NCI-H2196 treated with DMSO at 0.1 percent for 48 hours (cell line): Measurements from ENCODE around the gene LEMD1.

Source experiments
- DNase-seq: peaks from one replicate; lab custom pipeline; 2025; ENCODE audit not compliant: unreplicated experiment; lab: John Stamatoyannopoulos, UW

LEMD1 gene

GRCh38 chr1:205357567-205357966 is 64.3 kb downstream of the LEMD1 start:
- no peak for DNase-seq

DNA sequence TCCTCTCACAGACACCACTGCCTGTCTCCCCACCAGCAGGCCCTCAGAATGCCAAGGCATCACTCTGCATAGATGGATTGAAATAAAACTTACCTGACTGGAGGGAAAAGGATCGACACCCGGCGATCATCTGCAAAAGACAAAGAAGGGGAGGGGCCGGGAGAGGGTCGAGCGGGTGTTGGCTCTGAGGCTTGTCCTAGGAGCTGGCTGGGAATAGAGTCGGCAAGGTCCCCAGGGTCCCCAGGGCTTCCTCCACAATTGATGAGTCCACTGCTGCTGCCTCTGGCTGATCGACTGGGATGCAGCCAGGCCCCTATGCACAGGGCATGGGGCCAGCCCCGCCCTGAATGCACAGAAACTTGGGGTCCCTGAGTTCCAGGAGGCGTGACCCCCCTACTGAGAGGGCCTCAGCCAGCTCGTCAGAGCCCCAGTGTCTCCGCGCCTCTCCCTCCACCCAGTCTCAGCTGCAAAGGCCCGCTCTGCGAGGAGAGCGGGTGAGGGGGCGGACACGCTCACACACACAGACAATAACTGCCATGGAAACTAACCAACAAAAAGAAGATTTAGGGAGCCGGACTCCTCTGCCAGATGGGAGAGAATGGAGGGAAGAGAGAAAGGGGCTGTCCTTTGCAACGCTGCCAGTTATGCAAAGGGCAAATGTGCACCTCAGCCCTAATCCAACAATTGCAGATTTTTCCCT is 65.3 kb downstream of the LEMD1 start, which contains the start of gene KLHDC8A:
KLHDC8A (minus strand) TSS at position 483 of the 700 bp plus-strand sequence. CDS start 13,318 bp downstream, outside the sequence.
- DNase-seq, result no peak

GRCh38 chr1:205355075-205355453 is 66.8 kb downstream of the LEMD1 start:
- DNase-seq, result peak; percentile 65

- peak; percentile 57 for DNase-seq
Observed at GRCh38 chr1:205354259-205355074, 67.4 kb downstream of the LEMD1 start.

DNA sequence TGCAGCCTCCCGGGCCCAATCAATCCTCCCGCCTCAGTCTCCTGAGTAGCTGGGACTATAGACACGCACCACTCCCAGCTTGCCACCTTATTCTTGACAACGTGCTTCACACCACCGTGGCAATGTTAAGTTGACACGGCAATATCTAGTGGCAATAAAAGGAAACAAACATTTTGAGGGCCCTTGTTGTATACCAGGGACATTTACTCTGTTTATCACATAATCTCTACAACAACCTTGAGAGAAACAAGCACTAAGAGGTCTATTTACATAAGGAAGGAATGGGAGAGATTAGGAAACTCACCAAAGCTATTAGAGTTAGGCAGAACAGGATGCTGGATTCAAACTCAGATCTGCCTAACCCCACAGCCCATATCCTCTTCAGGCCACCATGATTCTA is 68.2 kb downstream of the LEMD1 start:
- DNase-seq, result no peak

- no peak for DNase-seq
Observed at GRCh38 chr1:205353191-205353590, 68.7 kb downstream of the LEMD1 start.

GRCh38 chr1:205351984-205352713 is 69.7 kb downstream of the LEMD1 start:
- DNase-seq, result peak; percentile 76

DNA sequence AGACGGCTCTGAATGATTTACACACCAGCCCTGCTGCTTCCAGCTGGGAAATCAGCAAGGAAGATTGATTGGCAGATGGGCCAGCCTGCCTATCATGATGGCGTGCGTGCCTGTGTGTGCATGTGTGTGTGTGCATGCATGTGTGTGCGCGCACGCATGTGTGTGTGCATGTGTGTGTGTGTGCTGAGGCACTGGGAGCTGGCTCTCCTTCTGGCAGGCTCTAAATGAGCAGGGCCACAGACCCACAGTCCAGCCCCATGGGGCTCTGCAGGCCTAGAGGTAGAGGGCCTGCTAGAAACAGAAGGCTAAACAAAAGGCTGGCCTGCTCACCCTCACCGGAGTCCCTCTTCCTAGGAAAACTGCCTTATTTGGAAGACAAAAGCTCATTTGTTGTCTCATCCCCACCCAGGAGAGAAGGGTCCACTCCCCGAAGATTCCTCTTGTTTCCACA is 71.1 kb downstream of the LEMD1 start:
- DNase-seq, result no peak

- no peak for DNase-seq
Observed at GRCh38 chr1:205350124-205350523, 71.7 kb downstream of the LEMD1 start.

DNA sequence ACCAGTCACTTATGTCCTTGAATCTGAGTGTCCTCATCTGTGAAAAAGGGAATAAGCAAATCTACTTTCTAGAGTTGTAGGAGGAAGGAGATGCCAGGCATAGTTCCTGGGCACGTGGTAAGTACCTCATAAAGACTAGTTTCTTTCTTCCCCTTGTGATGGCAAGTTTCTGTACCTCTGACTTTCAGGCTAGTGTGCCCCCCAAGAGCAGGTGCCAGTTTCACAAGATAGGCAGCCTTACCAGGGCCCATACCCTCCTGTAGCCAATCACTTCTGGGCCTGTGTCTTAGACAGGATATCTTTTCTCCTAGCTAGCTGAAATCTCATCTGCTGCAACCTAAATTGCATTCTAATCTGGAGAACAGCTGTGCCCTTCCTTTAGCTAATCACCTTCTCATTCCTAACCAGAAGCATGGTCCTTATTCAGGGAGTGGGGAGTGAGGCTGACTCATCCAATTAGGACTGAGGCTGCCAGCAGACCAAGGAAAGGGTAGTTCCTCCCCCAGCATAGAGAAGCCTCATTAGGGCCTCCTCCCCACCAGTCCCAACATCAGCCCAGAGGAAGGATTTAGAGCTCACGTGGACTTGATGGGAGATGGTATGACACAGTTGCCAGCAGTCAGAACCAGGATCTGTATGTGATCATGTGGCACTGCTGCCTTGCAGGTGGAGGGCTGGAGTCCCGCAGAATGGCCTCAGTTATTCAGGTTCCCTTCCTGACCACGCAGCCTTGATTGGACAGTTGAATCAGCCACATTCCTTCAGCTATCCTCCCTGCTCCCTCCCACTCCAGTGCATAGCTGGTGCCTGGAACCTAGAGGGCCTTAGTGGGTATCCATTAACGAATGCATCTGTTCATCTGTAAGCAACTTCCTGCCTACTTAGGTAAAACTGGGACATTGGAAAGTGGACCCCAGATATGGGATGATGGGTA is 73.0 kb downstream of the LEMD1 start:
- no peak for DNase-seq

DNA sequence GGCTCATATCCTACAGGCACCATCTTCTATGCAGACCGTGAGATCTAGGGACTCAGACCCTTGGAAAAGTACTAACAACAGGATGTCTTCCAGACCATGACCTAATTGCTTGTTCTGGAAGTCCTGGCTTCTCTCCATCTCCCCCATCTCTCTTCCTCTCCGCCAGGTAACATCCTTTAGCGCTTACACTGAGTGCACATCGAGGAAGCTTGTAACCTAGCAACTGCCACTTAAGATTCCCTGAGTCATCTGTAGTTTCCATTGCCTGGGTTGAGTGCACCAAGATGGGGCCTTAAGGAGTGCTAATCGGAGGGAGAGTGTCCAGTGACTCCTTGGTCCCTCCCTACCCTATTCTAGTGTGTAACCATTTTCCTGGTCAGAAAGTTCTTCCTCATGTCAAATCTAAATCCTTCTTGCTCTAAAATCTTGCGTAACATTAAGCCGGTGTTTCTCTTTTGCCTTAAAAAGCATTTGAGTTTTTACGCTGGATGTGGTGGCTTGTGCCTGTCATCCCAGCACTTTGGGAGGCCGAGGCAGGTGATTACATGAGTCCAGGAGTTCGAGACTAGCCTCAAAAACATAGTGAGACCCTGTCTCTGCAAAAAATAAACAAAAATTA is 74.8 kb downstream of the LEMD1 start:
- no peak for DNase-seq

GRCh38 chr1:205345761-205346160 is 76.1 kb downstream of the LEMD1 start:
- DNase-seq, result no peak

GRCh38 chr1:205344066-205344928 is 77.6 kb downstream of the LEMD1 start:
- DNase-seq, result peak; percentile 40

GRCh38 chr1:205343431-205344065 is 78.3 kb downstream of the LEMD1 start:
- no peak for DNase-seq

DNA sequence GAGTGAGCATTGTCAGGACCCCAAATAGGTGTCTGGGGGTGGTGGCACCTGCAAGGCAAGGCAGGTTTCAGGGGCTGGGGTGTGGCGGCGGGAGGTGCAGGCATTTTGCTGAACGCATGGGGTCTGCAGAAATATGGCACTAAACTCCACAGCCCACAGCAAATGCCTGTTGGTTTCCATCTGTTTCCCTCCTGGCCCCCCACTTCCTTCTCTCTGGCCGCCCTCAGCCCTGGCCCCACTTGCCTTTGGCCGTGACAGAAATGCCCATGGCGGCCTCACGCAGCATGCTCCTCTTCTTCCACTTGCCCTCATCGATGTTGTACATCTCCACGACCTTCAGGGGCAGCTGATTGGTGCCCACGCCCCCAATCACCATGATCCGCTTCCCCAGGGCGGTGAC is 78.9 kb downstream of the LEMD1 start:
- DNase-seq, result no peak

DNA sequence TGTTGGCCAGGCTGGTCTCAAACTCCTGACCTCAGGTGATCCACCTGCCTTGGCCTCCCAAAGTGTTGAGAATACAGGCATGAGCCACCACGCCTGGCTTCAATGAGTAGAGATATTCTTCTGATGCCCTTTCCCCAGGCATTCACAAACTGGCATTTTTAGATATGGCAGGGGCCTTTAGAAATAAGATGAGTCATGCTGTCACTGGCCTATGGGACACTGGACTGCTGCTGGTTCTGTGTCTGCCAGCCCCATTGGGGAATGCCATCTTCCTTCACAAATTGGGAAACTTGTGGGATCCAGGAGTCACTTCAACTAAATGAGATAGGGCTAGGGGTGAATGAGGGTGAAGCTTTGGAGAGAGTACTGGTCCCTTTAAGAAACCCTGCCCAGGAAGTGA is 81.2 kb downstream of the LEMD1 start:
- DNase-seq, result no peak

DNA sequence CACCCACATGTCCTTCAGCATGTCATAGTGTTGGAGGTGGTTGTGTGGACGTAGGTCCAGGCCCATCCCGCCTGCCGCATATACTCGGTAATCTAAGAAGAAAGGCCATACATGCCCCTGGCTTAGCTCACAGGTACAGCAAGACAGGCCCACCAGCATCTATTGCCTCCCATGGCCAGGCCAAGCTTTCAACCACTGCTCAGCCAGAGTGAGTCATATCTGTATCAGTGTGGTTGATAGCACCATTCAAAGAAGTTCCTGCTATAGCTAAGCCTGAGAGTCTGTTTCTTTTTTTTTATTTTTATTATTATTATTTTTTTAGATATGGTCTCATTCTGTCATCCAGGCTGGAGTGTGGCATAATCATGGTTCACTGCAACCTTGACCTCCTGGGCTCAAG is 82.1 kb downstream of the LEMD1 start:
- DNase-seq, result no peak

DNA sequence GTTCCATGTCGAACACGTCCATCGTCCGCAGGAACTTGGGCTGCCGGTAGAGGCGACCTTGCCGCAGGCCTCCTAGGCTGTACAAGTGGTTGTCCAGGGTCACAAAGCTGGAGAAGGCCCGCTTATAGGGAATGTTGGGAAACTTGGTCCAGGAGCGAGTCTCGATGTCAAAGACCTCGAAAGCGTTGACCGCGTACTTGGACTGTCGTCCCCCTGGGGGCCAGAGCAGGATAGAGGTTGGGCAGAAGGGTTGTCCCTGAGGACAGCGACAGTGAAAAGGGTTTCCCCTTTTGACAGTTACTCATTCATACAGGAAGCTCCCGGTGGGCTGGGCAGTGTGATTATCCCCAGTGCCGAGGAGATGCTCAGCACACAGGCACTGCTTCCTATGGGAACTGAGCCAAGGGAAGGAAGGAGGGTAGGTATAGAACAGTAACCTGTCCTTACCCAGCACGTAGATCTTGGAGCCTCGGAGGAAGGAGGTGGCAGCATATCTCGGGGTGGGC is 82.6 kb downstream of the LEMD1 start:
- DNase-seq, result no peak
